Stomach (tissue), 8 donors: ENCODE results near the gene UBQLN4. TPM values are rescaled to one million over a fixed set of nuclear protein-coding genes. Genes with fewer than 3 reads are reported as not detected.

Source experiments
- polyA plus RNA-seq, 3 donors: library from polyadenylated mRNA; stranded (reverse); fragments of 200-250 nt; gene quantifications; one replicate each; pipeline ENCODE4 v1.2.3, GENCODE V29; 2013
- total RNA-seq, 5 donors: library from RNA; depleted of rRNA; stranded (reverse); fragments of >200 nt; gene quantifications; one replicate each; pipeline versions ENCODE4 v1.1.0 to v1.2.3, GENCODE V29; 2014 to 2016
- donor health status: healthy with polysubstance abuse.
- donor health status: Bipolar disorder and iron deficiency.
- donor health status: healthy.

The UBQLN4 gene
- total and polyA plus RNA-seq, 8 donors = 6.4 to 41.1 (median 18.9) TPM

Other genes starting within 250 kb of the UBQLN4 start
- gene GON4L, start 196.6 kb downstream of the UBQLN4 start, total RNA-seq = 10 to 100 TPM; 29.0 to 68.7 (median 57.2) TPM
- gene GON4L, start 196.6 kb downstream of the UBQLN4 start, polyA plus RNA-seq = 10 to 100 TPM in 2 of 3 donors, 1 to 10 TPM in 1; 9.3 to 14.5 (median 11.0) TPM
- 10 to 100 TPM in 1 of 5 donors, 1 to 10 TPM in 4; 1.3 to 12.9 (median 3.5) TPM for gene SYT11, start 194.2 kb downstream of the UBQLN4 start, total RNA-seq
- 1 to 10 TPM in 2 of 3 donors, under 1 TPM in 1; 0.76 to 1.9 (median 1.1) TPM for gene SYT11, start 194.2 kb downstream of the UBQLN4 start, polyA plus RNA-seq
- 100 to 1,000 TPM in 1 of 5 donors, 10 to 100 TPM in 3, not detected in 1; 23.9 to 108 (median 48.2) TPM for gene RIT1, start 142.4 kb downstream of the UBQLN4 start, total RNA-seq
- gene RIT1, start 142.4 kb downstream of the UBQLN4 start, polyA plus RNA-seq = 10 to 100 TPM; 13.1 to 14.1 (median 13.8) TPM
- gene KHDC4, start 119.4 kb downstream of the UBQLN4 start, total RNA-seq = 100 to 1,000 TPM in 2 of 5 donors, 10 to 100 TPM in 3; 49.2 to 126 (median 78.4) TPM
- 10 to 100 TPM in 1 of 3 donors, 1 to 10 TPM in 2; 4.9 to 26.1 (median 9.3) TPM for gene KHDC4, start 119.4 kb downstream of the UBQLN4 start, polyA plus RNA-seq
- gene RXFP4, start 112.2 kb downstream of the UBQLN4 start, total RNA-seq = 10 to 100 TPM in 1 of 5 donors, not detected in 4; 50.4 TPM
- gene RXFP4, start 112.2 kb downstream of the UBQLN4 start, polyA plus RNA-seq = not detected
- gene ARHGEF2, start 75.3 kb downstream of the UBQLN4 start, total RNA-seq = 100 to 1,000 TPM in 3 of 5 donors, 10 to 100 TPM in 2; 34.8 to 376 (median 180) TPM
- gene ARHGEF2, start 75.3 kb downstream of the UBQLN4 start, polyA plus RNA-seq = 10 to 100 TPM; 20.4 to 27.6 (median 24.7) TPM
- gene SSR2, start 32.8 kb downstream of the UBQLN4 start, total RNA-seq = 100 to 1,000 TPM in 4 of 5 donors, 10 to 100 TPM in 1; 67.1 to 354 (median 216) TPM
- 100 to 1,000 TPM; 223 to 309 (median 242) TPM for gene SSR2, start 32.8 kb downstream of the UBQLN4 start, polyA plus RNA-seq
- 10 to 100 TPM in 3 of 5 donors, 1 to 10 TPM in 1, not detected in 1; 7.0 to 40.6 (median 21.4) TPM for gene LAMTOR2, start 984 bp upstream of the UBQLN4 start, total RNA-seq
- gene LAMTOR2, start 984 bp upstream of the UBQLN4 start, polyA plus RNA-seq = 100 to 1,000 TPM; 123 to 170 (median 158) TPM
- 100 to 1,000 TPM in 3 of 5 donors, 10 to 100 TPM in 2; 36.7 to 249 (median 216) TPM for gene RAB25, start 7.4 kb upstream of the UBQLN4 start, total RNA-seq
- gene RAB25, start 7.4 kb upstream of the UBQLN4 start, polyA plus RNA-seq = 100 to 1,000 TPM; 126 to 267 (median 168) TPM
- gene MEX3A, start 28.7 kb upstream of the UBQLN4 start, total RNA-seq = 10 to 100 TPM in 1 of 5 donors, 1 to 10 TPM in 2, not detected in 2; 1.5 to 11.0 (median 1.6) TPM
- 1 to 10 TPM in 1 of 3 donors, under 1 TPM in 1, not detected in 1; 0.25 to 1.1 TPM for gene MEX3A, start 28.7 kb upstream of the UBQLN4 start, polyA plus RNA-seq
- 100 to 1,000 TPM in 4 of 5 donors, 10 to 100 TPM in 1; 53.1 to 630 (median 318) TPM for gene LMNA, start 60.9 kb upstream of the UBQLN4 start, total RNA-seq
- 100 to 1,000 TPM; 108 to 201 (median 132) TPM for gene LMNA, start 60.9 kb upstream of the UBQLN4 start, polyA plus RNA-seq
- 10 to 100 TPM in 2 of 5 donors, 1 to 10 TPM in 3; 2.6 to 23.3 (median 8.5) TPM for gene SEMA4A, start 99.8 kb upstream of the UBQLN4 start, total RNA-seq
- gene SEMA4A, start 99.8 kb upstream of the UBQLN4 start, polyA plus RNA-seq = 10 to 100 TPM in 1 of 3 donors, 1 to 10 TPM in 2; 4.1 to 13.9 (median 4.7) TPM
- 1 to 10 TPM; 4.9 to 9.9 (median 7.2) TPM for gene SLC25A44, start 140.3 kb upstream of the UBQLN4 start, total RNA-seq
- 1 to 10 TPM; 5.4 to 9.0 (median 6.8) TPM for gene SLC25A44, start 140.3 kb upstream of the UBQLN4 start, polyA plus RNA-seq
- gene PMF1, start 159.2 kb upstream of the UBQLN4 start, total RNA-seq = 10 to 100 TPM in 3 of 5 donors, 1 to 10 TPM in 2; 5.3 to 54.9 (median 15.6) TPM
- gene PMF1, start 159.2 kb upstream of the UBQLN4 start, polyA plus RNA-seq = 10 to 100 TPM; 68.7 to 73.5 (median 68.8) TPM
- not detected for gene BGLAP, start 188.4 kb upstream of the UBQLN4 start, total RNA-seq
- 1 to 10 TPM in 2 of 3 donors, not detected in 1; 1.5 to 1.9 TPM for gene BGLAP, start 188.4 kb upstream of the UBQLN4 start, polyA plus RNA-seq
- gene PAQR6, start 194.3 kb upstream of the UBQLN4 start, total RNA-seq = 1 to 10 TPM in 2 of 5 donors, under 1 TPM in 1, not detected in 2; 0.43 to 2.9 (median 2.0) TPM
- gene PAQR6, start 194.3 kb upstream of the UBQLN4 start, polyA plus RNA-seq = 1 to 10 TPM; 1.4 to 4.3 (median 2.0) TPM
- 100 to 1,000 TPM in 1 of 5 donors, 10 to 100 TPM in 4; 29.8 to 199 (median 51.6) TPM for gene SMG5, start 229.0 kb upstream of the UBQLN4 start, total RNA-seq
- 10 to 100 TPM; 20.2 to 29.1 (median 22.3) TPM for gene SMG5, start 229.0 kb upstream of the UBQLN4 start, polyA plus RNA-seq
- gene TMEM79, start 230.5 kb upstream of the UBQLN4 start, total RNA-seq = 10 to 100 TPM in 2 of 5 donors, 1 to 10 TPM in 2, not detected in 1; 1.1 to 21.4 (median 9.4) TPM
- gene TMEM79, start 230.5 kb upstream of the UBQLN4 start, polyA plus RNA-seq = 10 to 100 TPM in 1 of 3 donors, 1 to 10 TPM in 2; 1.5 to 24.9 (median 2.7) TPM
- gene GLMP, start 241.9 kb upstream of the UBQLN4 start, total RNA-seq = 10 to 100 TPM in 4 of 5 donors, 1 to 10 TPM in 1; 1.4 to 92.9 (median 19.7) TPM
- 10 to 100 TPM; 20.8 to 37.4 (median 35.9) TPM for gene GLMP, start 241.9 kb upstream of the UBQLN4 start, polyA plus RNA-seq
- not detected for gene VHLL, start 245.5 kb upstream of the UBQLN4 start, total RNA-seq
- not detected for gene VHLL, start 245.5 kb upstream of the UBQLN4 start, polyA plus RNA-seq